Right ventricle myocardium inferior (tissue), 1 donor: Measurements from ENCODE around the gene PTGS2. TPM values are rescaled to one million over a fixed set of nuclear protein-coding genes. Genes with fewer than 3 reads are reported as not detected.
"Not testable (repeated sequence)": the region's sequence is repeated elsewhere in the genome, so short reads cannot be mapped to it uniquely, and the experiment has no call there.

ENCODE experiments used
- ATAC-seq: fragments of 200-7000 bp; cut with Tn5 transposase; one replicate; pipeline ENCODE4 v1.9.1; 2020; ENCODE audit warnings: mild to moderate bottlenecking, moderate library complexity
- DNase-seq: peaks from one replicate; pipeline ENCODE4 v3.0.0; 2021; ENCODE audit errors: missing footprints
- intact Hi-C: fragments of 100-400 bp; cut with DNase I; formaldehyde crosslinking; loops from one replicate; pipeline ENCODE4 v1.11.0; 2022
- total RNA-seq: library from RNA; stranded (reverse); fragmentation: NEBNext Ultra II Directional; extraction: Animal tissue kit (Norgen Biotek cat#: 25700); gene quantifications from one replicate; pipeline ENCODE4 v1.2.1, GENCODE V29; 2021
- donor health status: DM: no; HTN: yes; CAD: no; lungs with severe emphysema.

The PTGS2 gene
- total RNA-seq, 1 donor from 2014 or later, result 0.32 TPM

DNA sequence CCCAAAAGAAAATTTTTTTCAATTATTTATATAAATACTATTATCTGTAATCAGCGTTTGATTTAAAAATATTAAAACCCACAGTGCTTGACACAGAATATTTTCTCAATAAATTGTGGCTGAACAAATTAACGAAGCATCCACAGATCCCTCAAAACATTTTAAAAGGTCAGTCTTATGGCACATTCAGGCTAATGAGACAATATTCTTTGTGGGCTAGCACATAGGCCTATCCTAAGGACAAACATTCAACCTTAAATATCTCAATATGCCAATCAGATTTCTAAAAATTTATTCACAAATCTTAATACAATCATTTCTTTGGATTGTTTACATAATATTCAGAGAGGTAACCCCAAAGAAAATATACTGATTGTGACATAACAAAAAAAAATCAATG lies 8.1 kb downstream of the PTGS2 start:
- DNase-seq, result no peak
- ATAC-seq, result no peak
- intact Hi-C loops, result no loop called here

GRCh38 chr1:186671136-186671825 lies 8.9 kb downstream of the PTGS2 start:
- intact Hi-C loops, result no loop called here
- no peak for ATAC-seq
- no peak for DNase-seq

DNA sequence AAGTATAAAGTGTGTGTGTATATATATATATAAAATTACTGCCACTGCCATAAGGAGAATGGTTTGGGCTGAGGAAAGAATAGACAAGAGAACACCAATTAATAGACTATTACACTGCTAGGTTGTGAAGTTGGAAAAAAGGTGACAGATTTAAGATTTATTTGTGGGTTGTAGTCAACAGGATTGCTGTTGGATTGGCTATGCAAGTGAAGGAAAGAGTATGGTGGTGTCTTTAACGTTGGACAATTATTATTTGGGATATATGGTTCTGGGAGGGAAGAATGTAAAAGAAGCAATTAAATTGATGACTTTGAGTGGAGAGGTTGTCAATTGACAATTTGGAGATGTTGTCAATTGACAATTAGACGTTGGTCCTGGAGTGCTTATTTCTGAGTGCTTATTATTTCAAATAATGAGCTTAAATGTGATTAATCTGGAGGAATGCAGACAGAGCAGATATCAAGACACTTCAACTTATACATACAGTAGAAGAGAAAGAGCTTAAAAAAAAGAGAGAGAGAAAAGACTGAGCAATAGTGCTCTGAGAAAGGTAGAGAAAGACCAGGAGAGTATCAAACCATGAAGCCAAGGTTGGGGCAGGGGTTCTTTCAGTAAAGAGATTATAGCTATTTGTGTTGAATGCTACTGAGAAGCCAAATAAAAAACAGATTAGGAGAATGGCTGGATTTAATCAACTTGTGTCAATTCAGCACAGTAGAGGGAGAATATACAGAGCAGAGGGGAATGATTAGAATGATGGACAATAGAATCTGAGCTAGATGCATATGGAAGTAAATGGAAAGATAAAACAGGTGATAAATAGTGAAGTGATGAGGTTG lies 9.7 kb downstream of the PTGS2 start:
- DNase-seq (no peak), ATAC-seq (no peak)
- intact Hi-C loops, result no loop called here

DNA sequence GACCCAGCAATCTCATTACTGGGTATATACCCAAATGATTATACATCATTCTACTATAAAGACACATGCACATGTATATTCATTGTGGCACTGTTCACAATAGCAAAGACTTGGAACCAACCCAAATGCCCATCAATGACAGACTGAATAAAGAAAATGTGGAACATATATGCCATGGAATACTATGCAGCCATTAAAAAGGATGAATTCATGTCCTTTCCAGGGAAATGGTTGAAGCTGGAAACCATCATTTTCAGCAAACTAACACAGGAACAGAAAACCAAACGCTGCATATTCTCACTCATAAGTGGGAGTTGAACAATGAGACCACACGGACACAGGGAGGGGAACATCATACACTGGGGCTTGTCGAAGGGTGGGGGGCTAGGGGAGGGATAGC lies 10.4 kb downstream of the PTGS2 start:
- intact Hi-C loops, ATAC-seq, DNase-seq: not testable (repeated sequence)

GRCh38 chr1:186664217-186664616 lies 16.0 kb downstream of the PTGS2 start:
- DNase-seq, ATAC-seq, intact Hi-C loops: not testable (repeated sequence)

DNA sequence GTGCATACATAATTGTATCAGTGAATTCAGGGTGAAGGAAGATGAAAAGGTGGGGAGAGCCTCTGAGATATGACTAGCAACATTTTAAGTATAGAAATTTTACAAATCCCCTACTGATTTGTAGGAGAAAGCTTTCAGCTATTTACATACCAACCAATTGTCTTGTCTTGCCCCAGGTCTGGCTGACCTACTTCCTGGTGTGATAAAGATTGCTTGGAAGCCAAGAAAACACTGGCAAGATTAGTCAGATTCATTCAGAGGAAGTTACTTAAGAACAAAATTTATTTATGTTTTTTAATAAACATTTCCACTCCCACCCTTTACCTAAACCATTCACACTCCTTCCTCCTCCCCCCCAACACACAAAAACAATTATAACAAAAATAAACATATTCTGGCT lies 17.5 kb downstream of the PTGS2 start:
- DNase-seq, result no peak
- intact Hi-C loops, result no loop called here
- ATAC-seq, result no peak

GRCh38 chr1:186659890-186660341 lies 20.3 kb downstream of the PTGS2 start:
- no peak for ATAC-seq

GRCh38 chr1:186658999-186659398 lies 21.2 kb downstream of the PTGS2 start:
- ATAC-seq, result no peak
- intact Hi-C loops, result no loop called here
- DNase-seq, result no peak

More at GRCh38 chr1:186659890-186660341, 20.3 kb downstream of the PTGS2 start:
- intact Hi-C loops, result no loop called here
- DNase-seq, result no peak

DNA sequence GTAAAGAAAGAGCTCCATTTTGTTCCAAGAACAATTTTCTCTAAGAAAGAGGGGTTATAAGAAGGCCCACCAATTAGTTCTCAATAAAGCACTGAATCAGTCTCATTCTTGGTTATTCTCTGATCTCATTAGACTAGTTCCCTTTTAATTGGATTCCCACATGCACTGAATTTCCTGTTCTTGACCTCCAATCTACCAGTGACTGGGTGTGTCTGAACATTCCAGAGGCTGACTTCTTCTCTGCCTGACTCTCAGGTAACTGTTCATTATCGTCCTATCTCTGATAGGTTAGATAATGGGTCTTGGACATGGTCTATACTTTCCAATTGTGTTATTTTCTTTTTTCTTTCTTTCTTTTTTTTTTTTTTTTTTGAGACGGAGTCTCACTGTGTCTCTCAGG lies 22.7 kb downstream of the PTGS2 start:
- ATAC-seq, result no peak
- intact Hi-C loops, result no loop called here
- no peak for DNase-seq

GRCh38 chr1:186655876-186656275 lies 24.3 kb downstream of the PTGS2 start:
- intact Hi-C loops, result no loop called here
- ATAC-seq (no peak), DNase-seq (no peak)

DNA sequence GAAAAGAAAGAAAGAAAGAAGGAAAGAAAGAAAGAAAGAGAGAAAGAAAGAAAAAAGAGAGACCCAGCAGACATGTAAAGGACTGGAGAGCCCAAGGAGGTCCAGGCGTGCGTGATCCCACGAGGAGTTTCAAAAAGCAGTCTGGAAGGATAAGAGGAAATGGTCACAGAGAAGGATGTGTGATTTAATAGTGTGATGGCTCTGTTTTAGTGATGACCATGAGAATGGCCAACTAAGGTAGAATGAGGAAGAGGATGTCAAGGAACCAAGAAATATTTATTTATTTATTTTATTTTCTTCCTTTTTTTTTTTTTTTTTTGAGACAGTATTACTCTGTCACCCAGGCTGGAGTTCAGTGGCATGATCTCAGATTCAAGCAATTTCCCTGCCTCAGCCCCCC lies 25.5 kb downstream of the PTGS2 start:
- DNase-seq (no peak), ATAC-seq (no peak)
- intact Hi-C loops, result no loop called here

GRCh38 chr1:186653312-186653711 lies 26.9 kb downstream of the PTGS2 start:
- intact Hi-C loops, result no loop called here
- ATAC-seq (no peak), DNase-seq (no peak)

DNA sequence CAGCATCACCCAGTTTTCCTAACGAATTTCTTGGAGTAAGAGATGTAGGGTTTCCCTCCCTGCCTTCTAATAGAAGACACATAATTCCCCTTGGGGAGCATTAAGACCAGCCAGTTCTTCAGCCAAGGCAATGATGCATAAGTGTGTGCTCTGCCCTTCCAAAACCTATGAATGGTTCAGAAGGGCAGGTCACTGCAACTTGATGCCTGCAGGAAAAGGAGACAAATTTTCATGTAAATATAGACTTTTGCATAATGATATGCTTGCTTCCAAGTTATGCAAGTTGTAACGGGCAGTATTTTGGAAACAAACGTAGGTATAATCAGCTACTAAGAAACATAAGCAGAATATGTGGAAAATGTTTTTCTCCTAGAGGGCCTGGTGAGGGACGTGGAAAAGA lies 31.6 kb downstream of the PTGS2 start:
- ATAC-seq (no peak), DNase-seq (no peak)
- intact Hi-C loops, result no loop called here

GRCh38 chr1:186647985-186648384 lies 32.2 kb downstream of the PTGS2 start:
- intact Hi-C loops, DNase-seq, ATAC-seq: not testable (repeated sequence)

- DNase-seq, result no peak
- intact Hi-C loops, result no loop called here
- no peak for ATAC-seq
These were observed 36.6 kb downstream of the PTGS2 start for GRCh38 chr1:186643614-186644013.

- DNase-seq, intact Hi-C loops, ATAC-seq: not testable (repeated sequence)
These were observed 42.7 kb downstream of the PTGS2 start for GRCh38 chr1:186637567-186637966.

- ATAC-seq (no peak), DNase-seq (no peak)
- intact Hi-C loops, result no loop called here
These were observed 43.4 kb downstream of the PTGS2 start for GRCh38 chr1:186636786-186637185.

DNA sequence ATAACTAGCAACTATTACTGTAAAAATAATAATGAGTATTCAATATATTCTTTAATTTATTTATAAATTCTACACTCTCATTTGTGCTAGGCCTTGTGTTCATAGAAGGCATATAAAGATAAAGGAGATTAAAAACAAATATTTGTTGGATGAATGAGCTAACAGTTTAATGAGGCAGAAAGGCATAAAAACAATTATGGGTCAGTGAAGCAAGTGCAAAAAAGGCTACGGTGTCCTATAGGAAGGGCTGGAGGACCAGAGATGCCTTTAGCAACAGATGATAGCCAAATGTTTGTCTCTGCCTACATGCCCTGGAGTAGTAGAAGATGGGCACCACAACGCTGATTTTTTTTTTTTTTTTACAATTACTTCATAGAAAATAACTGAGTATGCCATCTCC lies 45.7 kb downstream of the PTGS2 start:
- no peak for ATAC-seq
- intact Hi-C loops, result no loop called here
- DNase-seq, result no peak

DNA sequence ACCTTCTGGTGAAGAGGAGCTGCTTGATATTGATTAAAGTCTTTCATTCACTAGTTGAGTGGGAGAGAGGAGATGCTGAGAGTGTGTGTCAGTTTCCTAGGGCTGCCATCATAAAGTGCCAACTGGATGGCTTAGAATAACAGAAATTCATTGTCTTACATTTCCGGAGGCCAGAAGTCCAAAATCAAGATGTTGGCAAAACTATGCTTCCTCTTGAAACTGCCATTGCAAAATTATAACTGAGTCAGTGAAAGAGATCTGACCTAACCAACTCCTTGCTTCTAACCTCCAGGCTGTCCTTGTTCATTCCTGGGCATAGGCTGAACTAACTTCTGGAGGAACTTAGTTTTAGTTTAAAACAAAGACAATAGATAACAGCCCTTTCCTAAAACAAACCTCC lies 47.1 kb downstream of the PTGS2 start:
- DNase-seq, result no peak
- no peak for ATAC-seq
- intact Hi-C loops, result no loop called here

DNA sequence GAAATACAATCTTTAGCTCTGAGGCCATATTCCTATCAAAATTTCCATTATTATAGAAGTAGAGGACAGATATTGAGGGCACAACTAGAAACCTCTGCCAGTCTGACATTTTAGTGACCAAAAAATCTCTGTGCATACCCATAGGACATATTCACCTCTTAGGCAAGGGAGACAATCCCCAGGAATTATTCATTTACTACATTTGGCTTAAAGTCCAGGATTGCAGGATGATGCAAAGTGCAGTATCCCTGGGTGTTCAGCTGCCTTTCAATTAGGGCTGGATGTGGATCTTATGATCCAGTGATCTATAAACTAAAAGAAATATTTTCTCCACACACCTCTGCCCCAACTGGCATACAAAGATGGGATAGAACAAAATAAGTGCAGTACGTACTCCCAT lies 50.9 kb downstream of the PTGS2 start:
- no peak for ATAC-seq
- DNase-seq, result no peak
- intact Hi-C loops, result loop anchor here (5.0 kb wide), 1 partner anchor 53 kb away; the partner anchor contains the start of gene PTGS2
